ENCODE data around the gene SLC6A5.
"Not testable (repeated sequence)": the region's sequence is repeated elsewhere in the genome, so short reads cannot be mapped to it uniquely, and the experiment has no call there.

SLC6A5 gene

GRCh38 chr11:20566115-20566514 is 33.3 kb upstream of the SLC6A5 start:
- not testable (repeated sequence) for H3K9me3 ChIP-seq (ENCODE audit: control insufficient read depth in 5 of 5, low read length in 5 of 5); H3K4me1 ChIP-seq (ENCODE audit: control insufficient read depth in 5 of 5, insufficient read depth in 5 of 5, low read length in 5 of 5); H3K4me3 ChIP-seq (ENCODE audit: low read depth in 1 of 5, low read length in 5 of 5); H3K27me3 ChIP-seq (ENCODE audit: control insufficient read depth in 5 of 5, insufficient read depth in 4 of 5, low read length in 5 of 5); H3K36me3 ChIP-seq (ENCODE audit: control insufficient read depth in 5 of 5, insufficient read depth in 5 of 5, low read length in 5 of 5); H3K9ac ChIP-seq (ENCODE audit: low read length in 5 of 5); H3K27ac ChIP-seq (ENCODE audit: low read depth, low read length)

- Histone ChIP-seq H3K9ac (ENCODE audit: low read length in 5 of 5) (no peak overlapping the region), H3K36me3 (ENCODE audit: control insufficient read depth in 5 of 5, insufficient read depth in 5 of 5, low read length in 5 of 5) (no peaks in the 10 kb centered on the region), H3K9me3 (ENCODE audit: control insufficient read depth in 5 of 5, low read length in 5 of 5) (no peaks in the 10 kb centered on the region), H3K4me3 (ENCODE audit: low read depth in 1 of 5, low read length in 5 of 5) (no peak overlapping the region), H3K27me3 (ENCODE audit: control insufficient read depth in 5 of 5, insufficient read depth in 4 of 5, low read length in 5 of 5) (no peaks in the 10 kb centered on the region), H3K4me1 (ENCODE audit: control insufficient read depth in 5 of 5, insufficient read depth in 5 of 5, low read length in 5 of 5) (no peaks in the 10 kb centered on the region), H3K27ac (ENCODE audit: low read depth, low read length) (no peak overlapping the region)
Observed at GRCh38 chr11:20566591-20567434, 32.6 kb upstream of the SLC6A5 start.

GRCh38 chr11:20579725-20580124 is 19.7 kb upstream of the SLC6A5 start:
- not testable (repeated sequence) for H3K27ac ChIP-seq (ENCODE audit: low read depth, low read length); H3K9me3 ChIP-seq (ENCODE audit: control insufficient read depth in 5 of 5, low read length in 5 of 5); H3K36me3 ChIP-seq (ENCODE audit: control insufficient read depth in 5 of 5, insufficient read depth in 5 of 5, low read length in 5 of 5); H3K4me1 ChIP-seq (ENCODE audit: control insufficient read depth in 5 of 5, insufficient read depth in 5 of 5, low read length in 5 of 5); H3K27me3 ChIP-seq (ENCODE audit: control insufficient read depth in 5 of 5, insufficient read depth in 4 of 5, low read length in 5 of 5); H3K4me3 ChIP-seq (ENCODE audit: low read depth in 1 of 5, low read length in 5 of 5); H3K9ac ChIP-seq (ENCODE audit: low read length in 5 of 5)

- Histone ChIP-seq H3K9ac (ENCODE audit: low read length in 5 of 5) (no peak overlapping the region), H3K9me3 (ENCODE audit: control insufficient read depth in 5 of 5, low read length in 5 of 5) (peaks cover 0 to 2% (median 0%) of the 10 kb centered on the region in 5 donors), H3K4me1 (ENCODE audit: control insufficient read depth in 5 of 5, insufficient read depth in 5 of 5, low read length in 5 of 5) (no peaks in the 10 kb centered on the region), H3K4me3 (ENCODE audit: low read depth in 1 of 5, low read length in 5 of 5) (no peak overlapping the region), H3K27ac (ENCODE audit: low read depth, low read length) (no peak overlapping the region), H3K27me3 (ENCODE audit: control insufficient read depth in 5 of 5, insufficient read depth in 4 of 5, low read length in 5 of 5) (peaks cover 0 to 2% (median 0%) of the 10 kb centered on the region in 5 donors), H3K36me3 (ENCODE audit: control insufficient read depth in 5 of 5, insufficient read depth in 5 of 5, low read length in 5 of 5) (no peaks in the 10 kb centered on the region)
Observed at GRCh38 chr11:20583201-20583600, 16.2 kb upstream of the SLC6A5 start.

GRCh38 chr11:20584093-20584774 is 15.2 kb upstream of the SLC6A5 start:
- Histone ChIP-seq H3K27ac (ENCODE audit: low read depth, low read length) (no peak overlapping the region), H3K4me1 (ENCODE audit: control insufficient read depth in 5 of 5, insufficient read depth in 5 of 5, low read length in 5 of 5) (no peaks in the 10 kb centered on the region), H3K9ac (ENCODE audit: low read length in 5 of 5) (no peak overlapping the region), H3K4me3 (ENCODE audit: low read depth in 1 of 5, low read length in 5 of 5) (no peak overlapping the region), H3K27me3 (ENCODE audit: control insufficient read depth in 5 of 5, insufficient read depth in 4 of 5, low read length in 5 of 5) (peaks cover 0 to 2% (median 0%) of the 10 kb centered on the region in 5 donors), H3K9me3 (ENCODE audit: control insufficient read depth in 5 of 5, low read length in 5 of 5) (peaks cover 0 to 2% (median 0%) of the 10 kb centered on the region in 5 donors), H3K36me3 (ENCODE audit: control insufficient read depth in 5 of 5, insufficient read depth in 5 of 5, low read length in 5 of 5) (no peaks in the 10 kb centered on the region)

GRCh38 chr11:20589796-20590195 is 9.6 kb upstream of the SLC6A5 start:
- Histone ChIP-seq H3K36me3 (ENCODE audit: control insufficient read depth in 5 of 5, insufficient read depth in 5 of 5, low read length in 5 of 5) (no peaks in the 10 kb centered on the region), H3K27me3 (ENCODE audit: control insufficient read depth in 5 of 5, insufficient read depth in 4 of 5, low read length in 5 of 5) (peaks cover 2 to 9% (median 2%) of the 10 kb centered on the region in 5 donors), H3K27ac (ENCODE audit: low read depth, low read length) (no peak overlapping the region), H3K9me3 (ENCODE audit: control insufficient read depth in 5 of 5, low read length in 5 of 5) (no peaks in the 10 kb centered on the region), H3K9ac (ENCODE audit: low read length in 5 of 5) (no peak overlapping the region), H3K4me1 (ENCODE audit: control insufficient read depth in 5 of 5, insufficient read depth in 5 of 5, low read length in 5 of 5) (no peaks in the 10 kb centered on the region), H3K4me3 (ENCODE audit: low read depth in 1 of 5, low read length in 5 of 5) (no peak overlapping the region)

- H3K27ac ChIP-seq (ENCODE audit: low read depth, low read length) = no peak overlapping the region
- H3K27me3 ChIP-seq (ENCODE audit: control insufficient read depth in 5 of 5, insufficient read depth in 4 of 5, low read length in 5 of 5) = peaks cover 2 to 12% (median 5%) of the 10 kb centered on the region in 5 donors
- H3K9ac ChIP-seq (ENCODE audit: low read length in 5 of 5) = no peak overlapping the region
- H3K36me3 ChIP-seq (ENCODE audit: control insufficient read depth in 5 of 5, insufficient read depth in 5 of 5, low read length in 5 of 5) = no peaks in the 10 kb centered on the region
- H3K4me3 ChIP-seq (ENCODE audit: low read depth in 1 of 5, low read length in 5 of 5) = no peak overlapping the region
- no peaks in the 10 kb centered on the region for H3K9me3 ChIP-seq (ENCODE audit: control insufficient read depth in 5 of 5, low read length in 5 of 5)
- H3K4me1 ChIP-seq (ENCODE audit: control insufficient read depth in 5 of 5, insufficient read depth in 5 of 5, low read length in 5 of 5) = no peaks in the 10 kb centered on the region
Observed at GRCh38 chr11:20590381-20590780, 9.0 kb upstream of the SLC6A5 start.

- H3K27ac ChIP-seq (ENCODE audit: low read depth, low read length) = no peak overlapping the region
- no peaks in the 10 kb centered on the region for H3K36me3 ChIP-seq (ENCODE audit: control insufficient read depth in 5 of 5, insufficient read depth in 5 of 5, low read length in 5 of 5)
- no peak overlapping the region for H3K4me3 ChIP-seq (ENCODE audit: low read depth in 1 of 5, low read length in 5 of 5)
- H3K9ac ChIP-seq (ENCODE audit: low read length in 5 of 5) = no peak overlapping the region
- no peaks in the 10 kb centered on the region for H3K9me3 ChIP-seq (ENCODE audit: control insufficient read depth in 5 of 5, low read length in 5 of 5)
- H3K27me3 ChIP-seq (ENCODE audit: control insufficient read depth in 5 of 5, insufficient read depth in 4 of 5, low read length in 5 of 5) = peaks cover 23 to 32% (median 27%) of the 10 kb centered on the region in 5 donors
- H3K4me1 ChIP-seq (ENCODE audit: control insufficient read depth in 5 of 5, insufficient read depth in 5 of 5, low read length in 5 of 5) = peaks cover 0 to 4% (median 0%) of the 10 kb centered on the region in 5 donors
Observed at GRCh38 chr11:20592741-20593140, 6.7 kb upstream of the SLC6A5 start.

- Histone ChIP-seq H3K4me3 (ENCODE audit: low read depth in 1 of 5, low read length in 5 of 5) (no peak overlapping the region), H3K27me3 (ENCODE audit: control insufficient read depth in 5 of 5, insufficient read depth in 4 of 5, low read length in 5 of 5) (peaks cover 38 to 49% (median 41%) of the 10 kb centered on the region in 5 donors), H3K9me3 (ENCODE audit: control insufficient read depth in 5 of 5, low read length in 5 of 5) (peaks cover 0 to 2% (median 0%) of the 10 kb centered on the region in 5 donors), H3K9ac (ENCODE audit: low read length in 5 of 5) (no peak overlapping the region), H3K36me3 (ENCODE audit: control insufficient read depth in 5 of 5, insufficient read depth in 5 of 5, low read length in 5 of 5) (no peaks in the 10 kb centered on the region), H3K4me1 (ENCODE audit: control insufficient read depth in 5 of 5, insufficient read depth in 5 of 5, low read length in 5 of 5) (peaks cover 0 to 4% (median 0%) of the 10 kb centered on the region in 5 donors), H3K27ac (ENCODE audit: low read depth, low read length) (no peak overlapping the region)
Observed at GRCh38 chr11:20594274-20595061, 4.9 kb upstream of the SLC6A5 start.
